HEK293 (cell line): ENCODE measurements around the gene TTLL1.

ENCODE experiments used
- EGR2 ChIP-seq: fragments of 450-650 bp; formaldehyde crosslinking; IDR thresholded peaks from 2 replicates; pipeline ENCODE4 v1.5.1; 2016; ENCODE audit warnings: low read depth, missing biosample characterization, missing genetic modification characterization
- GLIS2 ChIP-seq: fragments of 450-650 bp; formaldehyde crosslinking; IDR thresholded peaks from 2 replicates; pipeline ENCODE4 v1.5.1; 2016; ENCODE audit warnings: missing biosample characterization, missing genetic modification characterization
- KLF16 ChIP-seq: fragments of 450-650 bp; formaldehyde crosslinking; IDR thresholded peaks from 2 replicates; pipeline ENCODE4 v1.5.1; 2017; ENCODE audit warnings: missing biosample characterization, missing genetic modification characterization
- REST ChIP-seq: fragments of 450-650 bp; formaldehyde crosslinking; IDR thresholded peaks from 2 replicates; pipeline ENCODE4 v1.5.1; 2016; ENCODE audit warnings: missing biosample characterization, missing genetic modification characterization
- TCF7L2 ChIP-seq: IDR thresholded peaks from 2 replicates; pipeline ENCODE4 v1.6.1; 2011; ENCODE audit warnings: low read depth, mild to moderate bottlenecking, inconsistent platforms, low read length, moderate library complexity, borderline replicate concordance
- ZBTB49 ChIP-seq: fragments of 450-650 bp; formaldehyde crosslinking; IDR thresholded peaks from 2 replicates; pipeline ENCODE4 v1.5.1; 2016; ENCODE audit warnings: missing biosample characterization, missing genetic modification characterization, low read depth
- ZFP41 ChIP-seq: fragments of 450-650 bp; formaldehyde crosslinking; IDR thresholded peaks from 2 replicates; pipeline ENCODE4 v1.5.1; 2016; ENCODE audit warnings: missing biosample characterization, missing genetic modification characterization, borderline replicate concordance
- ZNF16 ChIP-seq: fragments of 450-650 bp; formaldehyde crosslinking; IDR thresholded peaks from 2 replicates; pipeline ENCODE4 v1.5.1; 2016; ENCODE audit warnings: low read depth, missing biosample characterization, missing genetic modification characterization
- ZNF221 ChIP-seq: fragments of 450-650 bp; formaldehyde crosslinking; IDR thresholded peaks from 2 replicates; pipeline ENCODE4 v1.5.1; 2017; ENCODE audit warnings: missing biosample characterization, missing genetic modification characterization, borderline replicate concordance
- ZSCAN18 ChIP-seq: fragments of 450-650 bp; formaldehyde crosslinking; IDR thresholded peaks from 2 replicates; pipeline ENCODE4 v1.5.1; 2016; ENCODE audit warnings: missing biosample characterization, missing genetic modification characterization
- TF ChIP-seq, protein P1 (sequence below): fragments of 450-650 bp; formaldehyde crosslinking; IDR thresholded peaks from 2 replicates; pipeline ENCODE4 v1.5.1; 2016; ENCODE audit warnings: missing biosample characterization, missing genetic modification characterization
- TF ChIP-seq, protein P2 (sequence below): sonication (generic); formaldehyde crosslinking; IDR thresholded peaks from 2 replicates; pipeline ENCODE4 v1.8.1; 2022; ENCODE audit warnings: mild to moderate bottlenecking, moderate library complexity, missing genetic modification reagents

- TF ChIP-seq, protein P1, sequence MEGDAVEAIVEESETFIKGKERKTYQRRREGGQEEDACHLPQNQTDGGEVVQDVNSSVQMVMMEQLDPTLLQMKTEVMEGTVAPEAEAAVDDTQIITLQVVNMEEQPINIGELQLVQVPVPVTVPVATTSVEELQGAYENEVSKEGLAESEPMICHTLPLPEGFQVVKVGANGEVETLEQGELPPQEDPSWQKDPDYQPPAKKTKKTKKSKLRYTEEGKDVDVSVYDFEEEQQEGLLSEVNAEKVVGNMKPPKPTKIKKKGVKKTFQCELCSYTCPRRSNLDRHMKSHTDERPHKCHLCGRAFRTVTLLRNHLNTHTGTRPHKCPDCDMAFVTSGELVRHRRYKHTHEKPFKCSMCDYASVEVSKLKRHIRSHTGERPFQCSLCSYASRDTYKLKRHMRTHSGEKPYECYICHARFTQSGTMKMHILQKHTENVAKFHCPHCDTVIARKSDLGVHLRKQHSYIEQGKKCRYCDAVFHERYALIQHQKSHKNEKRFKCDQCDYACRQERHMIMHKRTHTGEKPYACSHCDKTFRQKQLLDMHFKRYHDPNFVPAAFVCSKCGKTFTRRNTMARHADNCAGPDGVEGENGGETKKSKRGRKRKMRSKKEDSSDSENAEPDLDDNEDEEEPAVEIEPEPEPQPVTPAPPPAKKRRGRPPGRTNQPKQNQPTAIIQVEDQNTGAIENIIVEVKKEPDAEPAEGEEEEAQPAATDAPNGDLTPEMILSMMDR = no peak
- TF ChIP-seq KLF16 (no peak), EGR2 (tag by site-specific recombination) (no peak), ZSCAN18 (tag by site-specific recombination) (no peak), ZBTB49 (tag by site-specific recombination) (no peak), REST (tag by site-specific recombination) (no peak), TCF7L2 (no peak), ZNF16 (tag by site-specific recombination) (no peak), ZFP41 (tag by site-specific recombination) (no peak), ZNF221 (tag by site-specific recombination) (no peak), GLIS2 (tag by site-specific recombination) (no peak)
- TF ChIP-seq, protein P2, sequence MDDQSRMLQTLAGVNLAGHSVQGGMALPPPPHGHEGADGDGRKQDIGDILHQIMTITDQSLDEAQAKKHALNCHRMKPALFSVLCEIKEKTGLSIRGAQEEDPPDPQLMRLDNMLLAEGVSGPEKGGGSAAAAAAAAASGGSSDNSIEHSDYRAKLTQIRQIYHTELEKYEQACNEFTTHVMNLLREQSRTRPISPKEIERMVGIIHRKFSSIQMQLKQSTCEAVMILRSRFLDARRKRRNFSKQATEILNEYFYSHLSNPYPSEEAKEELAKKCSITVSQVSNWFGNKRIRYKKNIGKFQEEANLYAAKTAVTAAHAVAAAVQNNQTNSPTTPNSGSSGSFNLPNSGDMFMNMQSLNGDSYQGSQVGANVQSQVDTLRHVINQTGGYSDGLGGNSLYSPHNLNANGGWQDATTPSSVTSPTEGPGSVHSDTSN (CRISPR knock-in tag) = no peak
Observed at GRCh38 chr22:43118024-43118849, 29.0 kb upstream of the TTLL1 start.
